Left hindlimb (tissue), 1 donor: ENCODE data around the gene CDC20.
"Not testable (repeated sequence)": the region's sequence is repeated elsewhere in the genome, so short reads cannot be mapped to it uniquely, and the experiment has no call there.

ENCODE experiments used
- DNase-seq: peaks from one replicate; pipeline ENCODE4 v3.0.0-alpha.2; 2018

The CDC20 gene

DNA sequence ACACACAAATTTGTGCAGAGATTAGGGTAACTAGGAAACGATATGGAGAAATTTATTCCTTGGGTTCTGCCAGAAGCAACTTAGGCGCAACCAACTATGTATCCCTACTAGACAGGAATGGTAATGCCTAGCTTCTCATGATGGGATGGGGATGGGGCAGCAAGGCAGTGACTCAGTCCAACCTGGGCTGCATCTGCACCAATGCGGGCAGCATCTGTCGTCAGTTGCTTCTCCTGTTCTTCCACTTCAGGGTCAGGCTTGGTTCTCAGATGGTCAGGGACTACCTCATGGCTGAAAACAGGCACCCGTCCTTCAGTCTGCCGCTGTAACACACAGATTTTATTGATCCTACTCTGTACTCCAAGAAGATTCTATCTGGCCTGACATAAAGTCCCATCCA is 27.9 kb downstream of the CDC20 start:
- DNase-seq = no peak

- no peak for DNase-seq
Measured at GRCh38 chr1:43387976-43388599, 29.3 kb downstream of the CDC20 start.

GRCh38 chr1:43388613-43389012 is 29.8 kb downstream of the CDC20 start:
- DNase-seq = no peak

- DNase-seq = peak; percentile 96
Measured at GRCh38 chr1:43389326-43390313, 30.8 kb downstream of the CDC20 start, which contains the start of the genes MED8 and SZT2. MED8 (minus strand) TSS chr1:43389800; CDS start chr1:43389764, 36 bp downstream. SZT2 (plus strand) TSS chr1:43389899; CDS start chr1:43389969, 70 bp downstream.

- no peak for DNase-seq
Measured at GRCh38 chr1:43392702-43393101, 33.9 kb downstream of the CDC20 start.

GRCh38 chr1:43395523-43395922 is 36.7 kb downstream of the CDC20 start:
- no peak for DNase-seq

DNA sequence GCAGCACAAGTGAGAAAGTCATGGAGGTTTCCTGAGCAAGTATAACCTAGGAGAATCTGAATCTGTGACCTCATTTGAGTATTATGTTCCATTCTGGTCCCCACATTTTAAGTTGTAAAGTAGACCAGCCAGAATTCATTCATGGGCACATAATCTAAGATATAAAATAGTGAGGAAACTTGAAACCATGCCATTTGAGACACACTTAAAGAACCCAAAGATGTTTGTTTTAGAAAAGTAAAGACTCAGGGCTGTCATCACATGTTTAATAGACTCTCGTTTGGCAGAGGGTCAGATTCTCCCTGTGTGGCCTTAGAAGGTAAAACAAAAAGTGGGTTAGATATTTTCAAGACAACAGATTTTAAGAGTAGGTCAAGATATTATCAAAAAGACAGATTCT is 37.3 kb downstream of the CDC20 start:
- DNase-seq = no peak

DNA sequence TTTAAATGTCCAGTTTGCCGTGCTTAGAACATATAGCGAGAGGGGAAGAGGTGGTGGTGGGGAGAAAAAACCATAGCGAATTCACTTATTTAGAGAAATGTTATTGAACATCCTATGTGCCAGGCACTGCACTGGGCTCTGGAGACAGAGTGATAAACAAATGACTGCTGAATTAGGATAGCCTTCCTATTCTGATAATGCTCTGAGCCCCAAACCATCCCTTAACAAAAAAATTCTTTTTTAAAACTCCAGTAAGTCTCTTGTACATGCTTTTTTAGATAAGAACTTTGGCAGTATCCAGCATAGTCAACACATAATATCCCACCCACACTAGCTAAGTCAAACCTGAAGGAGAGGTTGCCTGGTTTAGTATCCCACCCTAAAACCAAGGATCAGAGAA is 39.4 kb downstream of the CDC20 start:
- no peak for DNase-seq

- DNase-seq = not testable (repeated sequence)
Measured at GRCh38 chr1:43400441-43400840, 41.7 kb downstream of the CDC20 start.

DNA sequence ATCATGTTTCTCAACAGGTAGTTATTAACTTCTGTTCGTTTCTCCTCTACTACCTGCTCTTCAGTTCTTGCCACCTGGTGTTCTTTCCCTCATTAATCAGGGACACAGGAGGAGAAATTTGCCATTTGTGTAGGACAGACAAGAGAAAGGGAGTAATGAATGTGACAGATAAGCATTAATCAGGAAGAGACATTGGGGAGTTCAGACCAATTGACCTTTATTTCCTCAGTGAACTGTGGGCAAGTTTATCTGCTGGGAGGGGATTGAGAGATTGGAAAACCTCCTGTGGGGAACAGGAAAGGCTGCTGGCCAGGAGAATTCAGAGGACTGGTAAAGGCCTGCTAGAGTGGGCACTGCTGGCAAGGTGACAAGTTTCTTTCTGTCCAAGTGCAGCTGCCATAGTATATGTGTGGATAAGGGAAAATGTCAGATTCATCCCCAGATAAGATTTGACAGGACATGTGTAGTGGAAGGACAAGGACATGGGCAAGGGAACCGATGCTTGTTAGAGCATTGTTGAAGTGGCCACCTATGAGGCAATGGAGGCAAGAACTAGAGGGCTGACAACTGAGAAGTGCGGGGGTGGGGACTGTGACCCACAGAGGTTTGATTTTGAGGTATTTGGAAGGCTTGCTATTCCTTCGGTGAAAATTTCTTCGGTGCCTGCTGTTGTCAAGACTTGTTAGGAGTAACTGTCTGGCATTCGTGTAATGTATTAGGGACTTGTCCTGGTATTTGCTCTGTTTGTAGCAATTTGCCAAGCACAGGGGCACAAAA is 43.5 kb downstream of the CDC20 start:
- no peak for DNase-seq

GRCh38 chr1:43404353-43404752 is 45.6 kb downstream of the CDC20 start:
- DNase-seq = no peak

DNA sequence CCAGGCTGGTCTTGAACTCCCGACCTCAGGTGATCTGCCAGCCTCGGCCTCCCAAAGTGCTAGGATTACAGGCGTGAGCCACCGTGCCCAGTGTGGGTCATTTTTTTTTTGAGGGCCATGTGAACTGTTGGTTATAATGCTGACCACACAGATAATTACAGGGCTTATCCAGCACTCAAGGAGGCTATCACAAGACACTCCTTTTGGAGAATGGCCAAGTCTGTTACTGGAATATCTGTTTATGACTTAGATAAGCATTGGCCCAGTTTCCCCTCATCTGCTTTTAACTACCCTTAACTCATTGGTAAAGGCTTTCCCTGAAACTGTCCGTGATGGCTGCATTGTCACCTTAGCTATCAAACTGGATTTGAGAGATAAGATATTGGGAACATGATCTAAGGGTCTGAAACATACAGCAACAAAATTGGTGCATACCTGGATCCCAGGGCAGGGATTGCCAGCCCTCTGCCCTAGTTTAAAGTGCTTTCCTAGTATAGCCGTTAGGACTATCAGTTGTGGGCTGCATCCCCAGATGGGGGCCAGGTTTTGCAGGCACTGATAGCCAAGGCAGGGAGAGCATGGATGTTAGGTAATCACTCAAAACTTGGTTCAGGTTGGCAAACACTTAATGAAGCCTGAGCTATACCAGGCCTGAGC is 46.6 kb downstream of the CDC20 start:
- no peak for DNase-seq

- DNase-seq = no peak
Measured at GRCh38 chr1:43405876-43406234, 47.1 kb downstream of the CDC20 start.

GRCh38 chr1:43410571-43410970 is 51.8 kb downstream of the CDC20 start:
- DNase-seq = no peak
